C1 segment of cervical spinal cord (tissue), 14 donors: ENCODE data around the gene DCST2.
"Not testable (repeated sequence)": the region's sequence is repeated elsewhere in the genome, so short reads cannot be mapped to it uniquely, and the experiment has no call there.

Source experiments
- DNase-seq, 14 donors: peaks; one replicate each; lab custom pipeline; 2025; lab: John Stamatoyannopoulos, UW

The DCST2 gene

GRCh38 chr1:154999571-155000410 is 33.8 kb downstream of the DCST2 start:
- DNase-seq = peak in 3 of 14 donors; percentile 39 to 60 (median 56)

GRCh38 chr1:154998818-154999570 is 34.6 kb downstream of the DCST2 start:
- DNase-seq = peak in 10 of 14 donors; percentile 16 to 62 (median 42)

GRCh38 chr1:154998201-154998780 is 35.3 kb downstream of the DCST2 start:
- DNase-seq = no peak

- DNase-seq = no peak
These were observed 36.4 kb downstream of the DCST2 start for GRCh38 chr1:154996966-154997701.

GRCh38 chr1:154995301-154995983 is 38.1 kb downstream of the DCST2 start:
- not testable (repeated sequence) for DNase-seq

GRCh38 chr1:154994591-154994990 is 39.0 kb downstream of the DCST2 start:
- DNase-seq = no peak

- DNase-seq = no peak
These were observed 39.4 kb downstream of the DCST2 start for GRCh38 chr1:154994269-154994587.

- no peak for DNase-seq
These were observed 39.9 kb downstream of the DCST2 start, which contains the start of gene LENEP for GRCh38 chr1:154993572-154994268. TSS of gene LENEP (plus strand) at chr1:154993586. CDS start at chr1:154993608, 22 bp downstream.

GRCh38 chr1:154992721-154993571 is 40.6 kb downstream of the DCST2 start:
- DNase-seq = no peak

- DNase-seq = no peak
These were observed 43.3 kb downstream of the DCST2 start for GRCh38 chr1:154990276-154990675.

- DNase-seq = no peak
These were observed 44.3 kb downstream of the DCST2 start for GRCh38 chr1:154989195-154989860.

- no peak for DNase-seq
These were observed 45.3 kb downstream of the DCST2 start for GRCh38 chr1:154988058-154988954.

- no peak for DNase-seq
These were observed 46.3 kb downstream of the DCST2 start for GRCh38 chr1:154987326-154987725.

GRCh38 chr1:154986736-154987135 is 46.8 kb downstream of the DCST2 start:
- not testable (repeated sequence) for DNase-seq

GRCh38 chr1:154983776-154984466 is 49.7 kb downstream of the DCST2 start:
- DNase-seq = no peak

GRCh38 chr1:154982897-154983648 is 50.5 kb downstream of the DCST2 start, which contains the start of gene FLAD1:
TSS of gene FLAD1 (plus strand) at chr1:154983344. CDS start at chr1:154983695, 351 bp downstream.
- peak; percentile 66 to 98 (median 94) for DNase-seq
